EH (cell line): Measurements from ENCODE around the gene APMAP.
A peak's percentile ranks its signal among the peaks of the same experiment; 100 is the strongest.
"Not testable (repeated sequence)": the region's sequence is repeated elsewhere in the genome, so short reads cannot be mapped to it uniquely, and the experiment has no call there.

Source experiments
- DNase-seq: peaks from one replicate; pipeline ENCODE4 v3.0.0-alpha.2; 2015; ENCODE audit warnings: low read depth

The APMAP gene

DNA sequence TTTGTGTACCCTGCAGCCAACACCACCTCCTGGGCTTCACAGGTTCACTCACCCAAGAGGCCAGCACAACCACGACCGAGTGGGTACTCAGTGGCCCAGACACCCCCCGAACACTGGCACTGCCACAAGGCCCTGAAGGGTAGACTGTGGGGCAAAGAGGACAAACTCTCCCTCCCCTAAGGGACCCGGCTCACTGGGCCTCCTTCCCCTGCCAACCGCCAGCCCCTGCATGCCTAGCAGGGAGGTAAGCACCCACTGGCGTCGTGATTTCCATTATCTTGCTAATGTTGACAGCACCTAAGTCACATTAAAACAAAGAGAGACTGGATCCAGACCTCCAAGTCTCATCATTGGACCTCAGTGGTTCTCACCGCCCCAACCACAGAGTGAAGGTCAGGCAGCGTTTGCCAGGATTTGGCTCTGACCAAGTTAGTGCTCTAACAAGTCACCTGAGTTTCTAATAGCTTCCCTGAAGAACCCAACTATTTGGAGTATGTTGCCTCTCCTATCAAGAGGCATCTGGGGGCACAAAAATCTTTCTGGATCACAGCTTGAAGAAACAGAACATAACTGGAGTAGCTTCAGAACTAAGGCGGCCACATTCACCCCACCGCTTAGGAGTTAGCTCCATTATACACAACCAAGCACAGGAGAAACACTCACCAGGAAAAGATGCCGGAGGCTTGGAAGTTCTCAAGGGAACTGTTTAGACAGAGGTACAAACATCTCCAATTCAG, 14.0 kb upstream of the APMAP start:
- DNase-seq, result no peak

DNA sequence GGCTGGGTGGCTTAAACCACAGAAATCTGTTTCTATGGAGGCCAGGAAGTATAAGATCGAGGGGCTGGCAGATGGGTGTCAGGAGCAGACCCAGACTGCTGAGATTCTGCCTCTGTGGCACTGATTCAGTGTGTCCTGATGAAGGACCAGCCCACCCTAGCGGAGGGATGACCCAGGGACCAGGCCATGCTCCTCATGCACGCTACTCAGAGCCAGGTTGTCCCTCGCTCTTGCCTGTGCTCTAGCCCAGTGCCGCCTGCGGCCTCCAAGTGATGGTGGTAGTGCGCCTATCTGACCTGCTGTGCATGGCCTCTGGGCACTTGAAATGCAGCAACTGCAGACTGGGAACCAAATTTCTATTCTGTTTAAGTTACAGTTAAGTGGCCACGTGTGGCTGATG, 13.1 kb upstream of the APMAP start:
- DNase-seq, result no peak

DNA sequence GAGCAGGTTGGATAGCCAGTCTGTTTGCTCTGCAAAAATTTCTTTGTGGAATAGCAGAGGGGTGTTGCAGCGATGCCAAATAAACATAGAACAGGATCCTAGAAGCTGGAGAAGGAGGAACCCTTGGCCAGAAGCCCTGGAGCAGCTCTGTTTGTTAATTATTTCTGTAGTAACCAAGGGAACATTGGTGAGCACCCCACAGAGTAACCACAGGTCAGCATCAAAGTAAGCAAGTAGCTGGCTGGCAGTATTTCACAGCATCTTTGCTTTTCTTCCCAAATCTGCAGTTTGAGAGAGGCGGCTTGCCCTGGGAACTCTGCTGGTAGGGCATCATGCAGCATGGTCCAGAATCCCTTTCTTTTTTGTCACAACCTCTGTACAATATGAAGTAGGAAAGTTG, 12.7 kb upstream of the APMAP start:
- peak; percentile 39 for DNase-seq

DNA sequence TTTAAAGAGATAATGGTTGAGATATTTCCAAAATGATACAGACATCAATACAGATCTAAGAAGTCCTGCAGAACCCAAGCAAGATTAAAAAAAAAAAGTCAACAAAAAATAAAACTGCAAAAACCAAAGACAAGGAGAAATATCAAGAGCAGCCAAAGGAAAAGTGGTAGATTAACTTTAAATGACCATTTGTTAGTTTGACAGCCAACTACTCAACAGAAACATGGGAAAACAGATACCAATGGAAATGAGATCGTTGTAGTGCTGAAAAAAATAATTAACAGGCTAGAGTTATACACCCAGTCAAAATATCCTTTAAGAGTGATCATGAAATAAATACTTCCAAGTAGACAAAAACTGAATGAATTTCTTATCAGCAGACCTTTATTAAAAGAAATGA, 10.5 kb upstream of the APMAP start:
- no peak for DNase-seq

DNA sequence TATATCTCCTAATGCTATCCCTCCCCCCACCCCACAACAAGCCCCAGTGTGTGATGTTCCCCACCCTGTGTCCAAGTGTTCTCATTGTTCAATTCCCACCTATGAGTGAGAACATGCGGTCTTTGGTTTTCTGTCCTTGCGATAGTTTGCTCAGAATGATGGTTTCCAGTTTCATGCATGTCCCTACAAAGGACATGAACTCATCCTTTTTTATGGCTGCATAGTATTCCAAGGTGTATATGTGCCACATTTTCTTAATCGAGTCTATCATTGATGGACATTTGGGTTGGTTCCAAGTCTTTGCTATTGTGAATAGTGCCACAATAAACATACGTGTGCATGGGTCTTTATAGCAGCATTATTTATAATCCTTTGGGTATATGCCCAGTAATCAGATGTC, 8.8 kb upstream of the APMAP start:
- not testable (repeated sequence) for DNase-seq

DNA sequence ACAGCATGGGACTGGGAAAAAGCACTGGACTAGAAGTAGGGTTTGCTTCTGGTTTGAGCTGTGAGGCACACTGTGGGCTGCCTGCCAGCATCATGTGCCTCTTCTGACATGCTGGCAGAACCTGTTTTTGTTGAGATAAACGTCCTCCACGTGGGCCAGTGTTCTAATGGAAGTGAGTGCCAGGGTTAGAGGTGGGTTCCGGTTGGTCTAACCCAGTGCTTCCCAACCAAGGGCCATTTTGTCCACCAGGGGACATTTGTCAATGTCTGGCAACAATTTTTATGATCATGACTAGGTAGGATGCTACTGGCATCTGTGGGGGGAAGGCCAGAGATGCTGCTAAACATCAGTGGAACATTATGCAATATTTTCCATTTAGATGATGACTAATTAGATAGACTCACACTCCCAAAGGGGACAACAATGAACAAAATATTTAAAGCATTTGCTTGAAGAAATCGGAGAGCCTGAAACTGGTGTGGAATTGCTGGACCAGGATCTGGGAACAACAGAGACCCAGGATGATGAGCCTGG, 7.8 kb upstream of the APMAP start:
- peak; percentile 93 for DNase-seq

DNA sequence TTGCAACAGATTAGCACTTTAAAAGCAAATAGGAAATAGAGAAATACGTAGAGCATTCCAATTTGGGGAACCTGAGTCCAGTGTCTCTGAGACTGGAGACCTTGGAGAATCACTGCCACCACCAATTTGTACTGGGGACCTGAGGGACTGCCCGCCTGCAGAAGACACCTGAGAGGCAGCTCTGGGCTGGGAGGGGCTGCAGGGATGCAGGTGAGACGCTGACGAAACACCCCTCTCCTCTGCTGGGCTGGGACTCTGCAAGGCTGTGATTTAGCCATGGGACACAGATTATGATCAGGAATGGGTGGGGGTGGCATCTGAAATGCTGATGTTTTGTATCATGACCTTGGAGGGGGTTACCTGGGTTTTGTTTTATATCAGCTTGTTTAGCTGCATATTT, 7.0 kb upstream of the APMAP start:
- DNase-seq, result no peak

DNA sequence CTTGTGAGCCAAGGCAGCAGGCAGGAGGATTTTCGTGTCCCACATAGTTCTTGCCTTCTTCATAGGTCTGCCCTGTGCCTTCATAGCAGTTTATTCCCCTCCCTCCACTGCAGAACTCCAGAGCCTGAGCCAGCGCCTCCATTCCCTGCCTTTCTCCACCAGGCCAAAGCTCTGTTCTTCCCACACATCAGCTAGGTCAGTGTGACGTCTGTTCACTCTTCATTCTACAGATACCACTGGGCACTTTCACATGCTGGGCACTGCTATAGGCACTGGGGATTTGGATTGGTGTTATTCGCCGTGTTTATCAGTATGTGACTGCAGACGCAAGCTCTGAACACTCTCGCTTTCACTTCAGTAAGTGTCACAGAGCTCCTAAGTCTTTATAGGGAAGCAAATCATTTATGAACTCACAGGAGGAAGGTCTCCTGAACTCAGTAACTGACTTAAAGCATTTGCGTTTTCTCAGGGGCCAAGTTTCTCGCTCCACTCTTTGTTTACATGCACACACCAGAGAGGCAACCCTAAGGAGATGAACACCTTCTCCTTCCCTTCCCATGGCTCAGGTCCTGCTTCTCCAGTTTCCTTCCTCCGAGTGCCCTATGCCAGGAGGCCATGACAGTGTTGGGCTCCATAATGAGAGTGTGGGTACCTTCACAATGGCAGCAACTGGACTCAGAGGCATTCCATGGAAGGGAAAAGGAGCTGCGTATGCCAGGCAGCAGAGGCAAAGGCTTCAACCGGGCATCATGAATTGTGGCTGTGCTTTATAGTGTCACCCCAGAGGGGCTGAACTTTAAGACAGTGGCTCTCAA, 6.3 kb upstream of the APMAP start:
- peak; percentile 28 for DNase-seq

DNA sequence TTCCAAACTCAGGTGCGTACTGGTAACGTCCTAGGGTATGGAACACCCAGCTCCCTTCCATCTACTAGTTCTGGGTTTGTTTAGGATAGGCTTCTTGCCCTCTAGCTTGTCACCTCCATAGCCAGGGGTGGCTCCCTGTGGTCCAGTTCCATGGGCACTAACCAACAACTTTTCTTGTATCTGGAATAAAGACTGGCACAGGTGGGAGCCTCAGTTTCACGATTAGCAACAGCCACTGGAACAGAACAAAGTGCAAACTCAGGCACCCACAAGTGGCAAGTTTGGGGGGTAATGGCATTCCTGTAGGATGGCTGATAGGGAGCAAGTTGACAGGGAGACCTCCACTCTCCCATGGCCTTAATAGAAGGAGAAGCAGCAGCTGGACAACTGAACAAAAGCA, 5.6 kb upstream of the APMAP start:
- DNase-seq, result no peak

DNA sequence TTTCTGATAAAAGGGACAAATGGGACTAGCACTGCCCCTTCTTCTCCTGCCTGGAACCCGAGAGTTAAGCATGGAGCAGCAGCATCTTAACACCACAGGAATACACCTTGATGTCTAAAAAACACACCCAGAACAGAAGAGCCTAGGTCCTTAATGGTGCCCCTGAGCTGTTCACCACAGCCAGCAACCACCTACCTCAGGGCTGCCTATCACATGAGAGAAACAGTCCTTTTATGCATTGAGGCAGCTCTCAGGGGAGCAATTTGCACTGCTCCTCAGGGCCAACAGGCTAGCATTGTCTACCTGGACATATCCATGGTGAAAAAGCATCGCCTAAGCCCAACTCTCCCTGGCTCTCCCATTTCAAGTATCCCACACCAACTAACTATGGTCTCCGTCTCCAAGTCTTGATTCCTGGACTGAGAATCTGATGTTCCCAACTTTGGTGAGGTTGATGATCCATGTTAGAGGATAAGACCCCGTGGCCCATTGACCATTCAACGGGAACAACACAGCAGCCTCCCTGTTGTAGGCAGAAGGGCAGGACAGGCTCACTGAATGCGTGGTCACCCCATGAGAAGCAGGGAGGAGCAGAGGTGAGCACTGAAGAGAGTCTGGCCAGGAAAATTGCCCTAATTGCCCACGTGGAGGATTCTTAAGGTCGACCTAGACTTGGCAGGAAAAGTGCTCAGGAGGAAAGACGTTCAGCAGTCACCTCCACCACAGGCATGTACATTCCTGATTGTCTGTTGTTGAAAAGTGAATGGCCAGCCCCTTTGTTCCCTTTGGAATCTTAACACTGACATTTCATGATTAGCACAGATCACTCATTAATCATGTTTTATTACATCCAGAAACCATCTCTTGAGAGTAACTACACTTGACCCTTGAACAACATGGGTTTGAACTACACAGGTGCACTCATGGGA, 4.2 kb upstream of the APMAP start:
- DNase-seq, result no peak

DNA sequence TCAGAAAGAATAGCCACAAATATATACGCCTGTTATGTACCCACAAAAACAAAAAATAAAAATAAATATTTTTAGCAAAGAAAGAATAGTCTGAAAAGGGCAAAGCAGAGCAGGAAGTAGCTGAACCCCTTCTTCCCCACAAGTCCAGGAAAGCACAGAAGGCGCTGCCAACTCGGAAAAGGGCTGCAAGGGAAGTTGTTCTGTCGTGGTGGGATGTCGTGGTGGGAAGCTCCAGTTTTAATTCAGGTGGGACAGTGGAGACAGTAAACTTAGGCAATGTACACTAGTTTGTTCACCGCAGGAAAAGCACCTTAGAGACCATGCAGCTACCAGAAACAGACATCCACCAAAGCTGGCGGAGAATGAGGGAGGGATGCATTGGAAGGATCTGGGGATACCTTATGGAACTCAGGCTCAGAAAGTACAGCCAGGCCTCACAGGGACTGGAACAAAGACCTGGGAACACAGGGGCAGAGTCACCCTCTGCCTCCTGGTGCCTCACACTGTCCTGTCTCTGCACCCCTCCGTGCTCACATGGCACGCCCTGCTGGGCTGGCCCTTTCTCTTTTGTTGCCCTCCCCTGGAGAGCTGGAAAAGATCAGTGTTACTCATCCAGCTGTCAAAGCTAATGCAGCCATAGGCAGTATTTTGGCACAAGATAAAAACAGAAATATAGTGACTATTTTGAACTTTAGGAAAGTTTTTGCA, 3.3 kb upstream of the APMAP start:
- DNase-seq, result peak; percentile 32

DNA sequence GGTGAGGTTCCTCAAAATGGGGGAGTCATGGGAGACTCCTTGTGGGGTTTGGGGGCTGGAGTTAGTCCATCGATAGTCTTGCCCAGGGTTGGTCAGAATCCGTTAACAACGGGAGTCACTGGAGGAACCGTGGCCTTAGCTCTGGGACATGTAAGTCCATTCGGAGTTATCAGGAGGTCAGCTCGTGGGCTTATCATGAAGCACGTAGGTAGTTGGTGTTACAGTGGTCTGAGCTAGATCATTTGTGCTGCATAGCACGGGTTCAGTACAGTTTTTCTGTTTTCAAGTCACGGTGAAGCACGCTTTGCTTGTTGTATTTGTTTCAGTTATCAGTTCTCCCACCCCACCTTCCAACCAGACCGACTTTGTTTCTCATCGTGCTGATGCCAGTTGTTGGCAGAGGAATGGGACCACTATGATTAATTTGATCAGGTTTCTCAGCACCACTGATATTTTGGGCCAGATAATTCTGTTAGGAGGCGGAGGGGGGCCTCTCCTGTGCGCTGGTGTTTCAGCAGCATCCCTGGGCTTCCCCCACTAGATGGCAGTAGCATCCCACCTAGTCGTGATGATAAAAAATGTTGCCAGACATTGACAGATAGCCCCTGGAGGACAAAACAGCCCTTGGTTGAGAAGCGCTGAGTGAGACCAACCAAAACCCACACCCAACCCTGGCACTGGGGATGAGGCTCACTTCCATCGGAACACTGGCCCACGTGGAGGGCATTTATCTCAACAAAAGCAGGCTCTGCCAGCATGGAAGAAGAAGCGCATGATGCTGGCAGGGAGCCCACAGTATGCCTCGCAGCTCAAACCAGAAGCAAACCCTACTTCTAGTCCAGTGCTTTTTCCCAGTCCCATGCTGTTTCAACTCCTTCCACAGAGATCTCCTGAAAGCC, 2.2 kb upstream of the APMAP start:
- DNase-seq, result peak; percentile 80

DNA sequence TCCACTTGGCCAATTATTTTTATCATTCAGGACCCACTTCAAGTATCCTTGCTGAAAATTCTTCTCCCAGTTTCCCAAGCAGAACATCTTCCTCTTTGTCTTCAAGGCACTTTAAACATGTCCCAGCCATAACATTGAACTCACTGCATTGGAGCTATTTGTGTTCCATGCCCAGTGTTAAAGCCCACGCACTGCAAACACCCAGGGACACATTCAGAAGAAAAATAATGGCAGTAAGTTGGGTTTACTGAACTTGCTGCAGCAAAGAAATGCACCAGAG, 1.6 kb upstream of the APMAP start:
- DNase-seq, result no peak

DNA sequence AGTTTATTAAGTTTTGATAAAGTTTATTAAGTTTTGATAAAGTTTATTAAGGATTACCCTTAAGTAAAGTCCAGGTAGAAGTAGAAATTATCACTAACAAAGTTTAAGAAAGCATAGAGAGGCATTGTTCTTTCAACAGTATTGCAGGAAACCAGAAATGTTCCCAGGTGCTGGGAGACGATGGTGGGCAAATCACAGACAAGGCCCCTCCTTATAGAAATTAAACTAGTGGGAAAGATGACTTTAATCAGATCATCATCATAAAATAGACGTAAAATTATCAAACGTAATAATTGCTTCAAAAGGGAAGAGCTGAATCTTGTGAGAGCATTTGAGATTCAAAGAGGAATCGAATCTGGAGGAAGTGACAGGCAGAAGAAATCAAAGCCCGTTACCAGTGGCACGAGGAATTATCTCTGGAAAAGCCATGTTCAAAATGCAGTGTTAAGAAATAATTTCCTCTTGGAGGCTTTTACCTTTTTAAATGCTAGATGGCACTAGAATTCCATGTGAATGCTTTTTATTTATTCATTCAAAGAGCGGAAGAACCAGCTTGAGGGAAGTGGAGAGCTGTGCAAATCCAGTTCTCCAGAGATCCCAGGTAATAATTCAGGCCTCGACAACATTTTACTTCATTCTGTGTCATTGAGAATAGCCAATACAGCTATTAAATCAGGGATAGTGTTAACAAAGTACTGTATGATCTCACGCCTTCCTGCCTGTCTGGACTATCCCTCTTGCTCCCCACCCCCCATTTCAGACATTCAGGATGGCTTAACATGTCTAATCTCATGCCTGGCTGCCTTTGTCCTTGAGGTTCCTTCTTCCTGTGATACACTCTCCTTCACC, 1.0 kb upstream of the APMAP start:
- peak; percentile 57 for DNase-seq

DNA sequence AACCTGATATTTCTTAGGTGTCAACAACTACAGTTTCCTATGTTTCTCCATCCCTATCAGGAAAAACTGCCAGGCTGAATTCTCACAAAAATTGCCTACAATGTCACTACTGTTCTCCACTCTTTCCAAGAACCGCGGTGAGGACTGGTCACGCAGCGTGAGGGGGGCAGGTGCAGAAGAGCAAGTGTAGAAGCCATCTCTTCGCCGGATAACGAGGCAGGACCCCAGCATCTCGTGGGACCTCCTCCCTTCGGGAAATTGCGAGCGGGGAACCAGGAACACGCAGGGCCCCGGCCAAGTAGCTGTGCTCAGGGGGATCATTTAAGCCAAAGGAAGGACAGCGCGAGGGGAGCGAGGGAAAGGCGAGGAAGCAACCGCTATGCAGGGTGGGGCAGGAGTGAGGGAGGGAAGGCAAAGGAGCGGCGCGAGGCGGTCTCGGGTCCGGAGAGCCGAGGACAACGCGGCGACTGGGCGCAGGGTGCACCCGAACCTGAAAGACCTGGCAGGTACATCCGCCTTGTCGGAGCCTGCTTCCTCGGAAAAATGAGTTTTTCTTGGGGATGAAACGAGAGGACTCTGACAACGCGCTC, 559 bp downstream of the APMAP start:
- peak; percentile 35 for DNase-seq

DNA sequence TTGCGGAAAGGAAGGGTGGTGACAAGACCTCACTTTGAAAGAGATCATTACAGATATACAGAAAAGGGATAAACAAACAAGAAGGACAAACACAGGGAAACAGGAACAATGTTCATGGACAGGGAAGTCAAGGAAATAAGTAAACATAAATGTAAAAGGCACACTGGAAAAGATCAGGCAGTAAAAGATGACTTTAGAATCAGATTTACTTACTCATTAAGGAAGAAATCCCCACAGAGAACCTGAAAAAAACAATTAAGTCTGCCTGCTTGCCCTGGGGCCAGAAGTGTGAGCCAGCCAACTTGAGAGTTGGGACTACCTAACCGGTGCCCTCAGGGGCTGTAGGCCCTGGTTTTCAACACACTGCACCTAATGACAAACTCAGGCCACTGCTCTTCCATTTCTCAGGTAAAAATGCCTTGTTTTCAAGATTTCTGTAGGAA, 1.7 kb downstream of the APMAP start:
- no peak for DNase-seq

DNA sequence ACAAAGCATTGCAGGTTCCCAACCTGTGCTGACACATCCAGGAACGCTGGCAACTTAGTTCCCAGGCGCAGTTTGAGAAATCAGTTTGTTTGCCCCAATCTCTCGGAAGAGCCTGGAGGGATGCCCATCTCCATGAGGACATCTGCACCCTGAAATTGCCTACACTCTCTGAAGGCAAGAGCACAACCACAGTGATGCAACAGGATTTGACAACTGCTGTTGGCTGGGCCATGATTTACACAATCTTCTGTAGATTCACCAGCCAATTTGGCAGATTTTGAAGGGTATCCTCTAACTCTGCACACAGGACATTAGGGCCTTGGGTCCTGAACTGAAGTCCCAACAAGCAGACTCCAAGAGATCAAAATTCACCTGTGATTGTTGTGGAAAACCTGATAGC, 3.4 kb downstream of the APMAP start:
- DNase-seq, result no peak

DNA sequence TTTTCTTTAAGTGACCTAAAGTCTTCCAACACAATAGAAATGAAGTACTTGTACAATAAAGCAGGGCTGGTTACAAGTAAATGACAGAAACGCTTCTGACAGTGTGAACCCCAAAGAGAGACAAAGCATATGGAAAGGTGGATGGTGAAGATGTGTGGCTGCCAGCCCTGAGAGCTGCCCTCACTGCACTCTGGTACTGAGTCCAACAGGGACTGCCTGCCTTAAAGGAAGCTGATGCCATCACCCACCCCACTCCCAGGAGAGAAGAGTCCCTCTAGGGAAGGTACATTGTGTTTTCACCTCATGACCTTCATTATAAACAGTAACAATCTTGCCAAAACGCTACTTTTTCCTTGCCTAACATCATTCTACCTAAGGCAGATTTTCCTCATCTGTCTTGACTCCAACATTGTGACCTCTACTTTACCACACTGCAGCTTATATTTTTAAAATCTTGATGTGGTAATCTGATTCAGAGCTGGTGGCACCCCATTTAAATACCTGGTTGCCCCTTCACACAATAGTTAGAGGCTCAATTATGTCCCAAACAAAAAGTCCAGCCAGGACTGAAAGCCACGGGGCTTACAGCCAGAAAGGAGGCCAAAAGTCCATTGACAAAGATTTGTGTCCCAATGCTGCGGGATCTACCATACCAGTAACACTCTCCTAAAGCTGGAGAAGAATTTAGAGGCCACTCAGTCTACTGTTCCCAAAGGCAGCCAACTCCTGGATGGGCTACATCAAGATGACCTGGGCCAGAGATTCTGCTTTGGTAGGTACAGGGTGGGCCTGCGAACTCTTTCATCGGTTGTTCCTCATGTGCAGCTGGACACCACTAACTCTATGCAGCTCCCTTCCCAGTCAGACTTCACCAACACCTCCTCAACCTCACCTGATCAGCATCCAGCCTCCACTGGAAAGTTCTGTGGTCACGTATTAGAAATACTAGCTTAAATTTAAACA, 4.4 kb downstream of the APMAP start:
- no peak for DNase-seq
